RWPE2 (cell line): ENCODE data around the gene CDHR1.

Experiments
- ATAC-seq: fragments of 200-7000 bp; cut with Tn5 transposase; 3 replicates; pipeline ENCODE4 v1.9.1; 2021; ENCODE audit warnings: low read depth
- DNase-seq: peaks from one replicate; pipeline ENCODE4 v3.0.0-alpha.2; 2020; ENCODE audit warnings: low spot score
- H3K27ac ChIP-seq: fragments of 450-650 bp; 2 replicates; pipeline ENCODE4 v1.5.1; 2017; ENCODE audit warnings: mild to moderate bottlenecking; ENCODE audit not compliant: poor library complexity, severe bottlenecking
- H3K27me3 ChIP-seq: fragments of 250-450 bp; sonication (Bioruptor Pico); 2 replicates; pipeline ENCODE4 v1.5.1; 2021; ENCODE audit warnings: mild to moderate bottlenecking, moderate library complexity; ENCODE audit not compliant: insufficient read depth, poor library complexity, severe bottlenecking
- H3K36me3 ChIP-seq: fragments of 250-450 bp; sonication (Bioruptor Pico); 2 replicates; pipeline ENCODE4 v1.5.1; 2020; ENCODE audit warnings: low read depth, mild to moderate bottlenecking, moderate library complexity
- H3K4me1 ChIP-seq: fragments of 250-450 bp; sonication (Bioruptor Pico); 2 replicates; pipeline ENCODE4 v1.5.1; 2021; ENCODE audit warnings: mild to moderate bottlenecking, moderate library complexity; ENCODE audit not compliant: insufficient read depth, poor library complexity, severe bottlenecking
- H3K4me3 ChIP-seq: fragments of 250-450 bp; sonication (Bioruptor Pico); 2 replicates; pipeline ENCODE4 v1.5.1; 2021; ENCODE audit warnings: mild to moderate bottlenecking, moderate library complexity; ENCODE audit not compliant: severe bottlenecking
- H3K9me3 ChIP-seq: fragments of 250-450 bp; sonication (Bioruptor Pico); 2 replicates; pipeline ENCODE4 v1.5.1; 2021; ENCODE audit warnings: mild to moderate bottlenecking, moderate library complexity; ENCODE audit not compliant: severe bottlenecking
- TF ChIP-seq, protein P1 (sequence below): fragments of 450-650 bp; IDR thresholded peaks from one replicate; pipeline ENCODE4 v1.5.1; 2017; ENCODE audit warnings: mild to moderate bottlenecking, moderate library complexity; ENCODE audit not compliant: poor library complexity, severe bottlenecking

Gene CDHR1

DNA sequence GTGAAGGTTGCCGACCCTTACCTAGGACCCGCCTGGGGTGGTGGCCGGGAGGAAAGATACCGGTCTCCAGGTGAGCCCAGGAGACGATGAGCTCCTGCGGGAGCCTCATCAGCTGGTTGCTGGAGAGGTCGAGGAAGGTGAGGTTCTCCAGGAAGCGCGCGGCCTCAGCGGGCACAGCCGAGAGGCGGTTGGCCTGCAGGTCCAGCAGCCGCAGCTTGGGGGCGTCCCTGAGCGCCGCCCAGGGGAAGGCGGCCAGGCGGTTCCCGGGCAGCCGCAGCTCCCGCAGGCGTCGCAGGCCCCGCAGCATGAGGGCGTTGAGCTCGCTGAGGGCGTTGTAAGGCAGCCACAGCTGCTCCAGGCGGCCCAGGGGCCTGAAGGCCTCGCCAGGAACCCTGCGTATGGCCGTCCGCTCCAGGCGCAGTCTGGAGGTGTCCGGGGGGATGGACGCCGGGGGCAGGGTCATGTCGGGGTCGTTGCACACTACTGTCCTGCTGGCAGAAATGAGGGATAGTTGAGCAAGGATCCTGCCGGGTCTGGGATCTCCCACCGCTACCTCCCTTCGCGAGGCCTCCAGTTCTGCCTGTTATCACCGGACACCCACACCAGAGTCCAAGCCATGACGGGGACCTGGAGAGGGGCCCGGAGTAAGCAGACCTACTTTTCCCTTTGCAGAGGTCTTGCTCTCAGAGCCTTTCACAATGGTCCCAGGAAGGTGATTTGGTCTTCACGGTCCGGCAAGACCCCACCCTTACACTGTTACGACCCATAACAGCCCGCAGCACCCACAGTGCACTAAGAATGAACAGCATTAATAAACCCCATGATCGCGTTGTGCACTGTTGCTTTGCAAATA, 43.1 kb downstream of the CDHR1 start:
- no peak overlapping the region for H3K4me3 ChIP-seq
- ATAC-seq: no peak
- DNase-seq: no peak

GRCh38 chr10:84238909-84239308, 44.6 kb downstream of the CDHR1 start:
- DNase-seq: no peak
- no peaks in the 10 kb centered on the region for H3K9me3 ChIP-seq
- H3K36me3 ChIP-seq: no peaks in the 10 kb centered on the region
- H3K27ac ChIP-seq: no peak overlapping the region
- H3K4me1 ChIP-seq: no peaks in the 10 kb centered on the region
- TF ChIP-seq, protein P1, sequence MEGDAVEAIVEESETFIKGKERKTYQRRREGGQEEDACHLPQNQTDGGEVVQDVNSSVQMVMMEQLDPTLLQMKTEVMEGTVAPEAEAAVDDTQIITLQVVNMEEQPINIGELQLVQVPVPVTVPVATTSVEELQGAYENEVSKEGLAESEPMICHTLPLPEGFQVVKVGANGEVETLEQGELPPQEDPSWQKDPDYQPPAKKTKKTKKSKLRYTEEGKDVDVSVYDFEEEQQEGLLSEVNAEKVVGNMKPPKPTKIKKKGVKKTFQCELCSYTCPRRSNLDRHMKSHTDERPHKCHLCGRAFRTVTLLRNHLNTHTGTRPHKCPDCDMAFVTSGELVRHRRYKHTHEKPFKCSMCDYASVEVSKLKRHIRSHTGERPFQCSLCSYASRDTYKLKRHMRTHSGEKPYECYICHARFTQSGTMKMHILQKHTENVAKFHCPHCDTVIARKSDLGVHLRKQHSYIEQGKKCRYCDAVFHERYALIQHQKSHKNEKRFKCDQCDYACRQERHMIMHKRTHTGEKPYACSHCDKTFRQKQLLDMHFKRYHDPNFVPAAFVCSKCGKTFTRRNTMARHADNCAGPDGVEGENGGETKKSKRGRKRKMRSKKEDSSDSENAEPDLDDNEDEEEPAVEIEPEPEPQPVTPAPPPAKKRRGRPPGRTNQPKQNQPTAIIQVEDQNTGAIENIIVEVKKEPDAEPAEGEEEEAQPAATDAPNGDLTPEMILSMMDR: no peak
- peak; percentile 51; the same call in 2 of the 3 replicates for ATAC-seq
- H3K27me3 ChIP-seq: no peaks in the 10 kb centered on the region
- no peak overlapping the region for H3K4me3 ChIP-seq

More for the DNA sequence above, 43.1 kb downstream of the CDHR1 start:
- Histone ChIP-seq H3K27me3 (no peaks in the 10 kb centered on the region), H3K4me1 (no peaks in the 10 kb centered on the region), H3K9me3 (no peaks in the 10 kb centered on the region), H3K36me3 (no peaks in the 10 kb centered on the region), H3K27ac (no peak overlapping the region)
- TF ChIP-seq, protein P1: no peak

DNA sequence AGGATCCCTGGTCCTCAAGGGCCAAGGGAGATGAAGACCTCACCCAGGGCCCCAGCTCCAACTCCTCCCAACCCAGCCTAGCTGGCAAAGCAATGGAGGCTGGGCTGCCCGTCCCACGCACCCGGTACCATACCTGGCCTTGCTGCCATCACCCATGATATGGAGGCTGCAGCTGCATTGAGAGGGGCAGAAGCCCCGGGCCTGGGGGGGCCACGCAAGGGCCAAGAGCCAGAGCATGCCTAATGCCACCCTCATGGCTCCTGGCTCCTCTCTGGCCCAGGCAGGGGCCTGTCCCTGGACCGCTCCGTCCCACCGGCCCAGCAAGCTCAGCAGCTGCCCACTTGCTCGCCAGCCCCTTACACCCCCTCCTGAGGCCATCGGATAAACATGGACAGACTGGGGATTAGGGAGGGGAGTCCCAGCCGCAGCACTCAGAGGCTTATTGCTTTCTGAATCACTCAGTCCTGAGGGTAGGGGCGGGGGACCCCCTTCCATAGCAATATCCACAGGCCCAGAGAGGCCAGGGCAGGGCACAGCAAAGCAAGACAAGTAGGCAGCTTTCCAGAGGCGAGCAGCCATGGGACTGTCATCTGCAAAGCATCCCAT, 47.0 kb downstream of the CDHR1 start, which contains the start of gene LRIT1:
Gene LRIT1 (minus strand): TSS at position 362 of the 606 bp plus-strand sequence. CDS start 107 bp downstream, at position 255.
- Histone ChIP-seq H3K27me3 (no peaks in the 10 kb centered on the region), H3K4me1 (no peaks in the 10 kb centered on the region), H3K4me3 (no peak within 1 kb of the TSS), H3K9me3 (no peaks in the 10 kb centered on the region), H3K27ac (no peak within 1 kb of the TSS), H3K36me3 (no peaks in the 10 kb centered on the region)
- ATAC-seq (no peak), DNase-seq (no peak)
- TF ChIP-seq, protein P1: no peak

DNA sequence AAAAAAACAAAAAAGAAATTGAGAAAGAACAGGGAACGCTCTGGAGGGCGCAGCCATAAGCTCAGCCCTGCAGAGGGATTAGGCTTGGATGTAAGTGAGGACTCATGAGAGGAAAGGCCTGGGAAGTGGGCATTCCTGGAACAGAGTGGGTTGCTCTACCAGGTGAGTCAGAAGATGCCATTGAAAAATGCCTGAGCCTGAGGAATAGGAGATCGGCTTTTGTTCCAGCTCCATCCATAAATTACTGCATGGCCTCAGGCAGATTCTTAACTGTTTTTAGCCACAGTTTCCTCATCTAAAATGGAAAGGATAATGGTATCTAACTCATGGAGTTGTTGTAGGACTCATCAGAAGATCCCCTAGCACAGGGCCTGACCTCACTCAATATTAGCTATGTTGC, 49.4 kb downstream of the CDHR1 start:
- Histone ChIP-seq H3K36me3 (no peaks in the 10 kb centered on the region), H3K27ac (no peak overlapping the region), H3K9me3 (no peaks in the 10 kb centered on the region), H3K4me3 (no peak overlapping the region), H3K27me3 (no peaks in the 10 kb centered on the region), H3K4me1 (no peaks in the 10 kb centered on the region)
- ATAC-seq (peak; percentile 52; the same call in 1 of the 3 replicates), DNase-seq (no peak)
- TF ChIP-seq, protein P1: no peak
